HCT116 (cell line): ENCODE measurements around the gene FCN1. TPM values are rescaled to one million over a fixed set of nuclear protein-coding genes. Genes with fewer than 3 reads are reported as not detected.

Experiments
- ATAC-seq: fragments of 200-7000 bp; cut with Tn5 transposase; 2 replicates; pipeline ENCODE4 v1.9.1; 2020; ENCODE audit warnings: mild to moderate bottlenecking, moderate library complexity
- BruUV-seq: library from RNA; stranded (reverse); fragments of 400-500 nt; replicated peaks from 2 replicates; lab custom pipeline; 2021; lab: Mats Ljungman, UMichigan
- CTCF ChIA-PET: fragments of 300-600 bp; sonication (Branson Sonifier 250); formaldehyde crosslinking; loops from one replicate; lab custom pipeline; 2021; ENCODE audit warnings: antibody characterized with exemption; lab: Charles Lee
- POLR2A ChIA-PET: fragments of 300-600, 350-600 bp; sonication (Branson Sonifier 250); formaldehyde crosslinking; loops from one replicate; lab custom pipeline; 2021; ENCODE audit warnings: antibody characterized with exemption; lab: Charles Lee
- RAD21 ChIA-PET, 2 experiments: fragments of 300-600 bp; sonication (Branson Sonifier 250); formaldehyde crosslinking; loops; one replicate each; lab custom pipeline; 2023; ENCODE audit warnings: low total read pairs in 2 of 2; ENCODE audit not compliant: uncharacterized antibody in 2 of 2, unreplicated experiment in 2 of 2, low non-redundant PET in 1 of 2; lab: Charles Lee
- DNase-seq: peaks from one replicate; pipeline ENCODE4 v3.0.0-alpha.2; 2010; ENCODE audit warnings: low read depth, low spot score
- H2AFZ ChIP-seq: fragments of 200-600 bp; shearing (Covaris generic), sonication (generic); 2 replicates; pipeline ENCODE4 v1.6.1; 2017; ENCODE audit warnings: low read depth, mixed run types, mixed read lengths, antibody characterized with exemption, low read length; ENCODE audit not compliant: poor library complexity, severe bottlenecking
- H3K27ac ChIP-seq: 2 replicates; pipeline ENCODE4 v1.5.1; 2012; ENCODE audit warnings: low read depth, low read length
- H3K27me3 ChIP-seq: fragments of 200-600 bp; sonication (generic); 2 replicates; pipeline ENCODE4 v1.6.1; 2016; ENCODE audit warnings: mixed run types, low read length, mixed read lengths; ENCODE audit not compliant: insufficient read depth
- H3K36me3 ChIP-seq, 2 experiments: fragments of 200-500 bp in 1 of 2; fragments of 200-600 bp in 1 of 2; sonication (Bioruptor generic) in 1 of 2; sonication (generic) in 1 of 2; 2 replicates each; pipeline versions ENCODE4 v1.5.1 to v1.6.1; 2014 to 2016; ENCODE audit warnings: low read length in 2 of 2, inconsistent platforms in 1 of 2, mixed read lengths in 1 of 2, mixed run types in 1 of 2; ENCODE audit not compliant: insufficient read depth in 2 of 2, control insufficient read depth in 1 of 2
- H3K4me1 ChIP-seq, 2 experiments: fragments of 200-600 bp in 1 of 2; sonication (generic) in 1 of 2; 2 replicates each; pipeline versions ENCODE4 v1.5.1 to v1.6.1; 2012 to 2017; ENCODE audit warnings: low read length in 2 of 2, inconsistent platforms in 1 of 2, mild to moderate bottlenecking in 1 of 2, mixed read lengths in 1 of 2, mixed run types in 1 of 2, moderate library complexity in 1 of 2; ENCODE audit not compliant: insufficient read depth in 2 of 2, control insufficient read depth in 1 of 2
- H3K4me2 ChIP-seq: fragments of 200-600 bp; sonication (generic); 2 replicates; pipeline ENCODE4 v1.6.1; 2017; ENCODE audit warnings: mixed run types, low read length, mixed read lengths
- H3K4me3 ChIP-seq, 2 experiments: fragments of 200-600 bp in 1 of 2; sonication (generic) in 1 of 2; replicated peaks in 1 of 2; 2 replicates each; pipeline ENCODE4 v1.5.1; 2011 to 2016; ENCODE audit warnings: low read length in 2 of 2, control low read depth in 1 of 2, low read depth in 1 of 2, mild to moderate bottlenecking in 1 of 2, mixed read lengths in 1 of 2, mixed run types in 1 of 2
- H3K79me2 ChIP-seq: fragments of 200-600 bp; sonication (generic); 2 replicates; pipeline ENCODE4 v1.6.1; 2017; ENCODE audit warnings: mild to moderate bottlenecking, mixed run types, low read length, moderate library complexity, mixed read lengths; ENCODE audit not compliant: insufficient read depth
- H3K9ac ChIP-seq: fragments of 200-600 bp; sonication (generic); 2 replicates; pipeline ENCODE4 v1.6.1; 2016; ENCODE audit warnings: low read length, mixed read lengths
- H3K9me2 ChIP-seq: fragments of 200-600 bp; sonication (generic), shearing (Covaris generic); 2 replicates; pipeline ENCODE4 v1.6.1; 2017; ENCODE audit warnings: mixed run types, mild to moderate bottlenecking, moderate library complexity; ENCODE audit not compliant: insufficient read depth
- H3K9me3 ChIP-seq, 2 experiments: fragments of 200-500 bp in 1 of 2; fragments of 200-600 bp in 1 of 2; sonication (Bioruptor generic) in 1 of 2; sonication (generic) in 1 of 2; 2 replicates each; pipeline ENCODE4 v1.6.1; 2014 to 2017; ENCODE audit warnings: low read length in 2 of 2, mixed read lengths in 2 of 2, inconsistent platforms in 1 of 2, low read depth in 1 of 2, mild to moderate bottlenecking in 1 of 2, mixed run types in 1 of 2, moderate library complexity in 1 of 2; ENCODE audit not compliant: control insufficient read depth in 1 of 2, insufficient read depth in 1 of 2
- H4K20me1 ChIP-seq: fragments of 200-600 bp; sonication (generic), shearing (Covaris generic); 2 replicates; pipeline ENCODE4 v1.6.1; 2017; ENCODE audit warnings: mixed run types, mild to moderate bottlenecking, moderate library complexity; ENCODE audit not compliant: insufficient read depth
- CBX3 ChIP-seq: IDR thresholded peaks from 2 replicates; pipeline ENCODE4 v1.6.1; 2012; ENCODE audit warnings: low read depth
- CTCF ChIP-seq, 3 experiments: fragments of 200-600 bp in 1 of 3; sonication (generic) in 1 of 3; IDR thresholded peaks in 2 of 3; conservative IDR thresholded peaks in 1 of 3; 2 replicates each; pipeline ENCODE4 v1.5.1; 2012 to 2017; ENCODE audit warnings: low read depth in 2 of 3, low read length in 2 of 3, antibody characterized with exemption in 1 of 3, borderline replicate concordance in 1 of 3, control low read depth in 1 of 3, mild to moderate bottlenecking in 1 of 3, mixed read lengths in 1 of 3, mixed run types in 1 of 3, moderate library complexity in 1 of 3; ENCODE audit not compliant: insufficient read depth in 1 of 3
- EZH2 ChIP-seq: fragments of 200-600 bp; sonication (generic); IDR thresholded peaks from 2 replicates; pipeline ENCODE4 v1.6.1; 2017; ENCODE audit warnings: antibody characterized with exemption, mixed run types
- EZH2phosphoT487 ChIP-seq: fragments of 200-600 bp; IDR thresholded peaks from 2 replicates; pipeline ENCODE4 v1.6.1; 2018; ENCODE audit warnings: antibody characterized with exemption, borderline replicate concordance
- FOSL1 ChIP-seq: IDR thresholded peaks from 2 replicates; pipeline ENCODE4 v1.6.1; 2012; ENCODE audit warnings: low read depth
- JUND ChIP-seq: IDR thresholded peaks from 2 replicates; pipeline ENCODE4 v1.6.1; 2012
- MAX ChIP-seq: IDR thresholded peaks from 2 replicates; pipeline ENCODE4 v1.6.1; 2012
- POLR2A ChIP-seq: IDR thresholded peaks from 2 replicates; pipeline ENCODE4 v1.7.0; 2011; ENCODE audit warnings: borderline replicate concordance; ENCODE audit not compliant: insufficient read depth, insufficient read length; ENCODE audit errors: extremely low read depth
- POLR2AphosphoS5 ChIP-seq: IDR thresholded peaks from 2 replicates; pipeline ENCODE4 v1.6.1; 2011; ENCODE audit warnings: mild to moderate bottlenecking, low read depth, low read length, moderate library complexity
- RAD21 ChIP-seq: IDR thresholded peaks from 2 replicates; pipeline ENCODE4 v1.6.1; 2012; ENCODE audit warnings: low read depth, mild to moderate bottlenecking
- TCF7L2 ChIP-seq: IDR thresholded peaks from 2 replicates; pipeline ENCODE4 v1.7.0; 2011; ENCODE audit warnings: borderline replicate concordance, inconsistent platforms; ENCODE audit not compliant: insufficient read depth, insufficient read length; ENCODE audit errors: extremely low read depth
- YY1 ChIP-seq: IDR thresholded peaks from 2 replicates; pipeline ENCODE4 v1.6.1; 2011; ENCODE audit warnings: low read length, low read depth, moderate library complexity, mild to moderate bottlenecking; ENCODE audit not compliant: insufficient replicate concordance; ENCODE audit errors: extremely low read depth
- ZFX ChIP-seq: fragments of 450-650 bp; IDR thresholded peaks from 2 replicates; pipeline ENCODE4 v1.6.1; 2017
- ZNF274 ChIP-seq: fragments of 200-500 bp; sonication (Bioruptor generic); IDR thresholded peaks from 2 replicates; pipeline ENCODE4 v1.6.1; 2014; ENCODE audit warnings: mild to moderate bottlenecking, low read depth, low read length, inconsistent platforms
- intact Hi-C: fragments of 100-400 bp; cut with micrococcal nuclease; formaldehyde crosslinking; loops from 2 replicates; pipeline ENCODE4 v1.10.0; 2022
- total RNA-seq: library from RNA; stranded (reverse); gene quantifications from one replicate; pipeline ENCODE4 v1.2.1, GENCODE V29; 2021; ENCODE audit not compliant: unreplicated experiment

The FCN1 gene
- total RNA-seq, 1 experiment from 2014 or later, result not detected

- Histone ChIP-seq H3K4me3 (no peak overlapping the region), H3K9ac (no peak overlapping the region), H3K27me3 (peaks cover 24% of the 10 kb centered on the region), H3K4me1 (peaks cover 5 to 10% of the 10 kb centered on the region in 2 experiments), H3K9me2 (no peaks in the 10 kb centered on the region), H3K27ac (no peak overlapping the region), H3K4me2 (no peak overlapping the region), H4K20me1 (no peaks in the 10 kb centered on the region), H3K79me2 (no peaks in the 10 kb centered on the region), H2AFZ (no peak overlapping the region), H3K9me3 (no peaks in the 10 kb centered on the region), H3K36me3 (no peaks in the 10 kb centered on the region)
- RAD21 ChIA-PET, result no interaction called here
- CTCF ChIA-PET, result no interaction called here
- DNase-seq (no peak), ATAC-seq (no peak)
- intact Hi-C loops, result no loop called here
- no TSS peak for BruUV-seq
- TF ChIP-seq YY1, result no peak
- POLR2A ChIA-PET, result no interaction called here
These were observed 48.1 kb upstream of the FCN1 start for GRCh38 chr9:134965851-134966250.

- H3K9ac ChIP-seq, result no peak overlapping the region
- ATAC-seq (no peak), DNase-seq (no peak)
- no peak overlapping the region for H2AFZ ChIP-seq
- no TSS peak for BruUV-seq
- peaks cover 20% of the 10 kb centered on the region for H3K27me3 ChIP-seq
- H3K79me2 ChIP-seq, result no peaks in the 10 kb centered on the region
- H3K4me1 ChIP-seq, result peaks cover 5 to 10% of the 10 kb centered on the region in 2 experiments
- CTCF ChIA-PET, result no interaction called here
- H3K9me2 ChIP-seq, result no peaks in the 10 kb centered on the region
- H4K20me1 ChIP-seq, result no peaks in the 10 kb centered on the region
- H3K27ac ChIP-seq, result no peak overlapping the region
- intact Hi-C loops, result no loop called here
- no peak for TF ChIP-seq YY1
- TF ChIP-seq ZFX, result no peak
- no peak for TF ChIP-seq CTCF (IDR thresholded peaks at IDR 0.05 in 2 of 3, conservative IDR thresholded peaks at IDR 0.05 in 1 of 3; ENCODE audit: borderline replicate concordance in 1 of 3, insufficient read depth in 1 of 3, low read depth in 2 of 3, low read length in 2 of 3)
- no peak for TF ChIP-seq ZNF274
- no peak for TF ChIP-seq POLR2AphosphoS5
- no peak for TF ChIP-seq POLR2A
- TF ChIP-seq MAX, result no peak
- TF ChIP-seq EZH2, result no peak
- no peak for TF ChIP-seq FOSL1
- no peak for TF ChIP-seq RAD21
- TF ChIP-seq JUND, result no peak
- TF ChIP-seq CBX3, result no peak
- TF ChIP-seq EZH2phosphoT487, result no peak
- no peak for TF ChIP-seq TCF7L2
- H3K4me3 ChIP-seq, result no peak overlapping the region
- POLR2A ChIA-PET, result no interaction called here
- RAD21 ChIA-PET, result no interaction called here
- H3K4me2 ChIP-seq, result no peak overlapping the region
- no peaks in the 10 kb centered on the region for H3K9me3 ChIP-seq
- H3K36me3 ChIP-seq, result no peaks in the 10 kb centered on the region
These were observed 47.7 kb upstream of the FCN1 start for GRCh38 chr9:134965411-134965810.
